UCSD-AML1 (cell line): ENCODE data around the gene PAM16.

Experiments
- DNase-seq: peaks from one replicate; lab custom pipeline; 2025; ENCODE audit not compliant: unreplicated experiment; lab: John Stamatoyannopoulos, UW

PAM16 gene

GRCh38 chr16:4371357-4372000, 20.4 kb upstream of the PAM16 start, which contains the start of gene VASN:
Gene VASN, plus strand, starts transcription at chr16:4371848. Its CDS starts 9,030 bp downstream, at chr16:4380878.
- DNase-seq, result no peak

GRCh38 chr16:4370570-4371356, 19.6 kb upstream of the PAM16 start:
- DNase-seq, result no peak

- no peak for DNase-seq
Observed at GRCh38 chr16:4370151-4370550, 19.0 kb upstream of the PAM16 start.

- no peak for DNase-seq
Observed at GRCh38 chr16:4369007-4369733, 18.0 kb upstream of the PAM16 start.

GRCh38 chr16:4367393-4367856, 16.3 kb upstream of the PAM16 start:
- DNase-seq, result no peak

GRCh38 chr16:4366016-4366415, 14.9 kb upstream of the PAM16 start:
- no peak for DNase-seq

- no peak for DNase-seq
Observed at GRCh38 chr16:4365615-4366014, 14.5 kb upstream of the PAM16 start.

- DNase-seq, result no peak
Observed at GRCh38 chr16:4365014-4365406, 13.9 kb upstream of the PAM16 start.

GRCh38 chr16:4364196-4365013, 13.3 kb upstream of the PAM16 start:
- DNase-seq, result no peak

- no peak for DNase-seq
Observed at GRCh38 chr16:4362476-4363135, 11.5 kb upstream of the PAM16 start.

GRCh38 chr16:4361944-4362311, 10.8 kb upstream of the PAM16 start:
- no peak for DNase-seq

- DNase-seq, result no peak
Observed at GRCh38 chr16:4361033-4361943, 10.2 kb upstream of the PAM16 start.

- no peak for DNase-seq
Observed at GRCh38 chr16:4360538-4361021, 9.5 kb upstream of the PAM16 start.

GRCh38 chr16:4359914-4360313, 8.8 kb upstream of the PAM16 start:
- DNase-seq, result no peak

- DNase-seq, result peak; percentile 33
Observed at GRCh38 chr16:4358831-4359561, 7.9 kb upstream of the PAM16 start.

- no peak for DNase-seq
Observed at GRCh38 chr16:4358236-4358635, 7.1 kb upstream of the PAM16 start.

- no peak for DNase-seq
Observed at GRCh38 chr16:4356820-4357219, 5.7 kb upstream of the PAM16 start.
